Subcutaneous adipose tissue (tissue), 4 donors: ENCODE results near the gene JAZF1. TPM values are rescaled to one million over a fixed set of nuclear protein-coding genes. Genes with fewer than 3 reads are reported as not detected.

Source experiments
- CTCF ChIP-seq: fragments of 450-650 bp; IDR thresholded peaks from one replicate; pipeline ENCODE4 v1.5.1; 2016; ENCODE audit warnings: low read depth, mild to moderate bottlenecking, control low read depth, antibody characterized with exemption, moderate library complexity
- total RNA-seq, 4 donors: library from RNA; depleted of rRNA; stranded (reverse); fragments of >200 nt; gene quantifications; one replicate each; pipeline ENCODE4 v1.1.0, GENCODE V29; 2016

The JAZF1 gene
- total RNA-seq, 4 donors from 2014 or later: 12.6 to 35.9 (median 23.2) TPM

GRCh38 chr7:28157831-28158416 lies 22.7 kb downstream of the JAZF1 start:
- no peak for TF ChIP-seq CTCF

- TF ChIP-seq CTCF: no peak
Measured at GRCh38 chr7:28157076-28157745, 23.4 kb downstream of the JAZF1 start.

- no peak for TF ChIP-seq CTCF
Measured at GRCh38 chr7:28156401-28156800, 24.2 kb downstream of the JAZF1 start.

GRCh38 chr7:28155964-28156363 lies 24.6 kb downstream of the JAZF1 start:
- no peak for TF ChIP-seq CTCF

- no peak for TF ChIP-seq CTCF
Measured at GRCh38 chr7:28155019-28155660, 25.5 kb downstream of the JAZF1 start.

GRCh38 chr7:28152594-28152993 lies 28.0 kb downstream of the JAZF1 start:
- TF ChIP-seq CTCF: no peak

- TF ChIP-seq CTCF: no peak
Measured at GRCh38 chr7:28151965-28152364, 28.6 kb downstream of the JAZF1 start.
